Stimulated activated CD4-positive, alpha-beta T cell treated with anti-CD3 and anti-CD28 coated beads, Interleukin-4, amount 100 ng/mL, for 1 hour (primary cell): ENCODE data around the gene UBE2B.

ENCODE experiments used
- DNase-seq: peaks from one replicate; pipeline ENCODE4 v3.0.0-alpha.2; 2020

Gene UBE2B

GRCh38 chr5:134438721-134439123 is 67.4 kb downstream of the UBE2B start:
- DNase-seq = no peak

DNA sequence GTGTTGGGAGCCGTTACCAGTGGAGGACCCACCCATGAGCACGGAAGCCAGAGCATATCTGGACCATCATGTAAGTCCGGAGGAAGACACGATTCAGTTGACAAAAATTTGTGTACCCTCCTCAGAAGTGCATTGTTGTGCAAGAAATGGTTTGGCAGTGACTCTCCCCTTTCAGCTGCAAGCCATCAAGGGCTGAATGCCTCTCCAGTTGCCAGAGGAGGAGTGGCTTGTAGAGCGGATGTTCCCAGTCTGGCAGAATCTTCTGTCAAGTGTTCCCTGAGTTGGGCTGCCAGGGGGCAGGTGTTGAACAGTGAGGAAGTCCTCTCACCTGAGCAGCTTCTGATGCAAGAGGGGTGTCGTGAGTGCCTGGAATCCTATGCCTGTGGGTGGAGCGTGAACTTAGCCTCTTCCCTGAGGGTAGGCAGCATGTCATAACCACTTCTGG is 67.9 kb downstream of the UBE2B start:
- DNase-seq = no peak

GRCh38 chr5:134440201-134440755 is 68.9 kb downstream of the UBE2B start:
- no peak for DNase-seq
